Suprapubic skin (tissue), 3 donors: ENCODE data around the gene CBL.

Source experiments
- CTCF ChIP-seq, 2 donors: fragments of 200-600 bp in 1 of 2; fragments of 450-650 bp in 1 of 2; sonication (generic) in 1 of 2; IDR thresholded peaks; one replicate each; pipeline ENCODE4 v1.5.1; 2016 to 2019; ENCODE audit warnings: antibody characterized with exemption in 2 of 2, mild to moderate bottlenecking in 1 of 2, moderate library complexity in 1 of 2
- POLR2AphosphoS5 ChIP-seq, 3 donors: sonication (generic); formaldehyde crosslinking; IDR thresholded peaks; one replicate each; pipeline ENCODE4 v1.6.1; 2017; ENCODE audit warnings: antibody characterized with exemption in 3 of 3

- no peak for TF ChIP-seq POLR2AphosphoS5 (IDR thresholded peaks at IDR 0.05)
- TF ChIP-seq CTCF (IDR thresholded peaks at IDR 0.05): peak; percentile 74 to 86
Measured at GRCh38 chr11:119338318-119338890, 132.3 kb downstream of the CBL start.
